ENCODE measurements around the gene SCN1A. TPM values are rescaled to one million over a fixed set of nuclear protein-coding genes. Genes with fewer than 3 reads are reported as not detected.

The SCN1A gene
- total RNA-seq (100 to 1,000 TPM in 1 of 2 donors, 10 to 100 TPM in 1; 34.9 to 119 TPM), polyA plus RNA-seq (ENCODE audit: insufficient read length in 2 of 2) (10 to 100 TPM; 51.8 to 68.4 TPM)
- long read RNA-seq, donor 1, result 0 reads
- long read RNA-seq, donor 2, result 0 reads
- long read RNA-seq, donor 3, result 0 reads
- long read RNA-seq, donor 4, result 0 reads

DNA sequence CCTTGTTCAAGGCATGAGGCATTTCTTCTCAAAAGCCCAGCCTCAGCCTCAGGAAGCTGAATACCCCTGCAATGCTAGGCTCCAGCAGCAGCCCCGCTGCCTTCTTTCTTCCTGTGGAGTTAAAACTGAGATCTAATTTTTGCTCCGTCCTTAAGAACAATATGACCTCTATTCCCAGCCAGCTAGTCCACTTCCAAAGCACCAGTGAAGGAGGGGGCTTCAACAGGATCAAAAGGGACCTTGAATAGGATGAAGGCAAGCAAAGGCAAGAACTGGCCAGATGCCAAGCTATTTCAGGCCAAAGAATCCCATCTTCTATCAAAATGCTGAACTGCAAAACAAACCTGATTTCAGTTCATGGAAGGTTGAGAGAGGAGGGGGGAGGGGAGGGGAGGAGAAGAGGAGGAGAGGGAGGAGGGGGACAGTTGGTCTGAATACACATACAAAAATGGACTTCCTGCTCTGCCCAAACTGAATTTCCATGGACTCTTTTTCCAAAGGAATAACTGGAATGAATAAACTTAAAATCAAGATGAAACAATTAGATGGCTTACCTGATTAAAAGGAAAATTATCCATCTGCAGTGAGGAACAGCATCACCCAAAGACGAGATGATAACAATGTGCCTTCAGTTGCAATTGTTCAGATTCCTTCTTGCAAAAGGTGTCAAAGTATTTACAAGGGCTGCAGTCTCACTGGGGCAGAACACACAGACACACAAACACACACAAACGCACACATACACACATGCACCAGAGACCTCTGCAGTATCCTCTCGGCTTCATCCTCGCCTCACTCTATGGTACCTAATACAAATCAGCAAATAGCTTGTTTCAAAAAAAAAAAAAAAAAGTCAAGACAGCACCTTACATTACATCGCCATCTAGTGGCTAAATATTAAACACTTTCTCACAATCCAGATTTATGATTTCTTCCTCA, at the start of gene SCN1A:
SCN1A (minus strand) TSS at position 804 of the 939 bp plus-strand sequence. CDS start 54,399 bp downstream, outside the sequence.
- WGBS (ENCODE audit: insufficient coverage), result 0% methylated on average over 6 of the region's 7 CpGs
- Histone ChIP-seq H3K36me3 (ENCODE audit: control insufficient read depth, insufficient read depth, low read length) (no peaks in the 10 kb centered on the region), H3K4me3 (ENCODE audit: low read depth, low read length) (peak within 1 kb of the TSS; percentile 51), H3K27me3 (ENCODE audit: control insufficient read depth, insufficient read depth, low read length) (no peaks in the 10 kb centered on the region), H3K9me3 (ENCODE audit: control insufficient read depth, insufficient read depth, low read length) (no peaks in the 10 kb centered on the region), H3K27ac (ENCODE audit: low read depth, low read length) (peak within 1 kb of the TSS; percentile 65), H3K4me1 (ENCODE audit: control insufficient read depth, insufficient read depth, low read length) (peaks cover 7% of the 10 kb centered on the region)
- DNase-seq (ENCODE audit: low read depth in 4 of 6, low spot score in 6 of 6), result peak; percentile 64 to 93 (median 78)

DNA sequence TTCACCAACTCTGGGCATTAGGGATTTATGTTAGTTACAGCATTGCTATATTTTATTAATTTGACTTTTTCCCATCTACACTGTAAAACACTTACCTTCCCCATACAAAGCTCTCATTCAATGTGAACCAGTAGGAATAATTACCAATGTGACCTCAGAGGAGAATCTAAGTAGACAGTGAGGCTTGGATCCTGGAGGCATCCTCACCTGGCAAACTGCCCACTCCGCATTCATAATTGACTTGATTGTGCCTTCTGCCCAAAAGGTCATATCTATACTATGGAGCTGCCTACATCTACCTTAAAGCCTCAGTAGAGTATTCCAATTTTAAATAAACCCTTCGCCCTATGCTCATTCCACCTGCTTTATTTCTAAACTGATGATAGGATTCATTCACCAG, 45.4 kb upstream of the SCN1A start:
- no peak for DNase-seq (ENCODE audit: low read depth in 4 of 6, low spot score in 6 of 6)
- H3K9me3 ChIP-seq (ENCODE audit: control insufficient read depth, insufficient read depth, low read length), result no peaks in the 10 kb centered on the region
- WGBS (ENCODE audit: insufficient coverage), result 100% methylated on average over 2 of the region's 2 CpGs

DNA sequence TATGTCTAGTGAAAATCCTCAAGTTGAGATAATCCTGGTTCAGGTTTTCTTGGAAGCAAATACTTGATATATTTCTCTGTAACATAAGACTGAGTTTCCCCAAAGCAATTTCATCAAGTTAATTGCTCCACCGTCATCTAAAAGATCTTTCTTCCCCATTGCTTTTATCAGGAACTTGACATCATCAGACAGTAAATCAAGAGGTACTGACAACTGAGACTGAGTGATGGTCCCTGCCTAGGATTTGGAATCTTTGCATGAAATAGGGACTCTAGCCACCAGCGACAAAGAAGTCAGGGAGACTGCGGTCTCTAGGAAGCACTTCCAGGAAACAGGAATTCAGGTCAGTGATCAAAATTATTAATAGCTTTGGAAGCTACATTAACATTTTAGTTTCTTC, 43.4 kb upstream of the SCN1A start:
- no peaks in the 10 kb centered on the region for H3K9me3 ChIP-seq (ENCODE audit: control insufficient read depth, insufficient read depth, low read length)
- H3K27ac ChIP-seq (ENCODE audit: low read depth, low read length), result no peak overlapping the region
- WGBS (ENCODE audit: insufficient coverage), result no CpG with 5 or more reads among the region's 3 CpGs
- no peaks in the 10 kb centered on the region for H3K36me3 ChIP-seq (ENCODE audit: control insufficient read depth, insufficient read depth, low read length)
- peak in 1 of 6 donors; percentile 22 for DNase-seq (ENCODE audit: low read depth in 4 of 6, low spot score in 6 of 6)
- no peaks in the 10 kb centered on the region for H3K4me1 ChIP-seq (ENCODE audit: control insufficient read depth, insufficient read depth, low read length)
- no peaks in the 10 kb centered on the region for H3K27me3 ChIP-seq (ENCODE audit: control insufficient read depth, insufficient read depth, low read length)
- no peak overlapping the region for H3K4me3 ChIP-seq (ENCODE audit: low read depth, low read length)

More for the DNA sequence above, 45.4 kb upstream of the SCN1A start:
- Histone ChIP-seq H3K4me1 (ENCODE audit: control insufficient read depth, insufficient read depth, low read length) (peaks cover 3% of the 10 kb centered on the region), H3K4me3 (ENCODE audit: low read depth, low read length) (no peak overlapping the region), H3K27ac (ENCODE audit: low read depth, low read length) (no peak overlapping the region), H3K36me3 (ENCODE audit: control insufficient read depth, insufficient read depth, low read length) (no peaks in the 10 kb centered on the region), H3K27me3 (ENCODE audit: control insufficient read depth, insufficient read depth, low read length) (no peaks in the 10 kb centered on the region)

DNA sequence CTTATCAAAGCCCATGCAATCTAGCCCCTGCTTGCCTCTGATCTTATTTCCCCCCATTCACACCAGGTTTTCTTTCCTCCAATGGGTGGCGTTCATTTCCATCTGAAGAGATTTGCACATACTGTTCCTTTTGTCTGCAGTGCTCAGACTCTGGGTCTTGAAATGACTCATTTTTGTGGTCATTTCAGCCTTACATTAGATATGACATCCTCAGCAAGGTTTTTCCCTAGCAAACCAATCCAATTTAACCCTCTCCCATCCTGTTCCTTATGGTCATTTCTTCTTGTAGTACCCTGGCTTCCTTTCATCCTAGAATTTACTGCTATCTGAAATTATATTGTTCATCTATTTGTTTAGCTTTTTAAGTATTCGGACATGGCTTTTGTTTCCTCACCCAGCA, 42.5 kb upstream of the SCN1A start:
- Histone ChIP-seq H3K4me3 (ENCODE audit: low read depth, low read length) (no peak overlapping the region), H3K27me3 (ENCODE audit: control insufficient read depth, insufficient read depth, low read length) (no peaks in the 10 kb centered on the region), H3K36me3 (ENCODE audit: control insufficient read depth, insufficient read depth, low read length) (no peaks in the 10 kb centered on the region), H3K9me3 (ENCODE audit: control insufficient read depth, insufficient read depth, low read length) (no peaks in the 10 kb centered on the region), H3K27ac (ENCODE audit: low read depth, low read length) (no peak overlapping the region), H3K4me1 (ENCODE audit: control insufficient read depth, insufficient read depth, low read length) (no peaks in the 10 kb centered on the region)
- DNase-seq (ENCODE audit: low read depth in 4 of 6, low spot score in 6 of 6), result no peak
- WGBS (ENCODE audit: insufficient coverage), result 100% methylated on average over 1 of the region's 2 CpGs

DNA sequence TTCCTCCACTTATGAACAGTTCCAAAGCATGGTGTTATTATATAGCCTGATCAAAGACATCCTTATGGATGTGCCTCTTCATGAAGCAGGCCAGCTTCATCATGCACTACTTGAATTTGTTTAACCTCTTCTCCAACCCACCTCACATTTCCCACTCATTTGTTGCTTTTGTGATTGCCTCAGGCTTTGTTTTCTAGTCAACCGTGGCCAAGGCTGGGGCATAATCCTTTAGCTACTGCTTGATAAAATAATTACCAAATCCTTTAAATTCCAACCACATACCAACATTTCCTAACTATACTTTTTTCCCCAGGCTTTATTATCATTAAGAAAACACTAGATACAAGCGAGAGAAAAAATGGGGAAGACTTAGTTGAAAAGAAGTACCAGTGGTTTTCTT, 39.6 kb upstream of the SCN1A start:
- no peaks in the 10 kb centered on the region for H3K36me3 ChIP-seq (ENCODE audit: control insufficient read depth, insufficient read depth, low read length)

DNA sequence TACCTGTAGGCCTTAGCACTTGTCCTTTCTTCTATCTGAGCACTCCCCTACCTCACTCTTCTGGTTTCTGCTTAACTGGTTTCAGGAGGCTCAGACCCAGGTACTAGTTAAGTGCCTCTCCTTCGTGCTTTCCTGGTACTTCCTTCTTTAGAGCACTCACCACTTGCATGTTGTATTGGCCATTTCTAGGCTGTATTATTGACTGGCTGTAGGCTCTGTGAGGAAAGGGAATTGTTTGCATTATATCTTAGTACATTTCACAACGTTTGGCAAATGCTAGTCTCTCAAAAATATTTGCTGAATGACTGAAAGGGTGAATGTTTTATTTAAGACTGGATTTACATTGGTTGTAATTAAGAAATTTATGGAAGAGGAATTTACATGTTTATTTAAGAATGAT, 36.0 kb upstream of the SCN1A start:
- no peak for DNase-seq (ENCODE audit: low read depth in 4 of 6, low spot score in 6 of 6)

More for the DNA sequence above, 39.6 kb upstream of the SCN1A start:
- DNase-seq (ENCODE audit: low read depth in 4 of 6, low spot score in 6 of 6), result no peak
- no peak overlapping the region for H3K4me3 ChIP-seq (ENCODE audit: low read depth, low read length)
- no peak overlapping the region for H3K27ac ChIP-seq (ENCODE audit: low read depth, low read length)
- no peaks in the 10 kb centered on the region for H3K9me3 ChIP-seq (ENCODE audit: control insufficient read depth, insufficient read depth, low read length)
- no peaks in the 10 kb centered on the region for H3K4me1 ChIP-seq (ENCODE audit: control insufficient read depth, insufficient read depth, low read length)
- H3K27me3 ChIP-seq (ENCODE audit: control insufficient read depth, insufficient read depth, low read length), result no peaks in the 10 kb centered on the region
- WGBS (ENCODE audit: insufficient coverage), result no CpG with 5 or more reads among the region's 2 CpGs

DNA sequence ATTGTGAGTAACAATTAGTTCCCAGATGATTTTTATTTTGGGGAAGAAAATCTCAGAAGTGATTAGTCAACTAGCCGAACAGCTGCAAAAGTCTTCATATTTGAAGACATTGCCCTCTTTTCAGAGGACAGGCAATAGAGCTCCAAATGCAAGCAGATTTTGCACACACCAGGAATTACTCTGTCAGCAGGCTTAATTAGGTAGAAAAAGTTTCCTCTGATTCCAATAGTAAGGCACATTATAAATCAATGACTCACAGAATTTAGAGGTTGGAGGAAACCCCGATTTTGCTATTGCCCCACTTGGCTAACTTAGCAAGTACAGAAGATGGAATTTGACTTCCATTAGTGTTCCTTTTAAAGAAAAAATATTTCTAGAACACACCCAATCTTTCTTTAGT, 30.7 kb upstream of the SCN1A start:
- no peaks in the 10 kb centered on the region for H3K36me3 ChIP-seq (ENCODE audit: control insufficient read depth, insufficient read depth, low read length)
- no peak for DNase-seq (ENCODE audit: low read depth in 4 of 6, low spot score in 6 of 6)
- WGBS (ENCODE audit: insufficient coverage), result 100% methylated on average over 1 of the region's 2 CpGs
- no peak overlapping the region for H3K27ac ChIP-seq (ENCODE audit: low read depth, low read length)
- no peak overlapping the region for H3K4me3 ChIP-seq (ENCODE audit: low read depth, low read length)
- H3K9me3 ChIP-seq (ENCODE audit: control insufficient read depth, insufficient read depth, low read length), result no peaks in the 10 kb centered on the region
- no peaks in the 10 kb centered on the region for H3K27me3 ChIP-seq (ENCODE audit: control insufficient read depth, insufficient read depth, low read length)
- no peaks in the 10 kb centered on the region for H3K4me1 ChIP-seq (ENCODE audit: control insufficient read depth, insufficient read depth, low read length)

More for the DNA sequence above, 36.0 kb upstream of the SCN1A start:
- H3K4me1 ChIP-seq (ENCODE audit: control insufficient read depth, insufficient read depth, low read length), result no peaks in the 10 kb centered on the region
- H3K9me3 ChIP-seq (ENCODE audit: control insufficient read depth, insufficient read depth, low read length), result no peaks in the 10 kb centered on the region
- no peak overlapping the region for H3K4me3 ChIP-seq (ENCODE audit: low read depth, low read length)
- no peak overlapping the region for H3K27ac ChIP-seq (ENCODE audit: low read depth, low read length)
- H3K36me3 ChIP-seq (ENCODE audit: control insufficient read depth, insufficient read depth, low read length), result no peaks in the 10 kb centered on the region
- WGBS (ENCODE audit: insufficient coverage), result no CpG with 5 or more reads among the region's 2 CpGs
- H3K27me3 ChIP-seq (ENCODE audit: control insufficient read depth, insufficient read depth, low read length), result no peaks in the 10 kb centered on the region

DNA sequence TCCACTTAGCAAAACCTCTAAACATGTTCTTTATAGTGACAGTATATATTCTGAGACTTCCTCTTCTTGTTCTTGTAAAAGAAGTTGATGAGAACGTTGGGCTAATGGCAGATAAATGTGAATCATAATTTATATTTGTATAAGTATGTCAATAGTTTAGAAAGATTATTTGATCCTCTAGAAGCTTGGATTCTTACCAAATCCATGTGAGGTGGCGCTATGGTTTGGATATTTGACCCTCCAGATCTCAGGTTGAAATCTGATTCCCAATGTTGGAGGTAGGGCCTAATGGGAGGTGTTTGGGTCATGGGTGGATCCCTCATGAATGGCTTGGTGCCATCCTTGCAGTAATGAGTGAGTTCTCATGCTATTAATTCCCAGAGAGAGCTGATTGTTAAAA, 29.8 kb upstream of the SCN1A start:
- 83% methylated on average over 1 of the region's 2 CpGs for WGBS (ENCODE audit: insufficient coverage)
- H3K36me3 ChIP-seq (ENCODE audit: control insufficient read depth, insufficient read depth, low read length), result no peaks in the 10 kb centered on the region
- H3K4me1 ChIP-seq (ENCODE audit: control insufficient read depth, insufficient read depth, low read length), result no peaks in the 10 kb centered on the region

DNA sequence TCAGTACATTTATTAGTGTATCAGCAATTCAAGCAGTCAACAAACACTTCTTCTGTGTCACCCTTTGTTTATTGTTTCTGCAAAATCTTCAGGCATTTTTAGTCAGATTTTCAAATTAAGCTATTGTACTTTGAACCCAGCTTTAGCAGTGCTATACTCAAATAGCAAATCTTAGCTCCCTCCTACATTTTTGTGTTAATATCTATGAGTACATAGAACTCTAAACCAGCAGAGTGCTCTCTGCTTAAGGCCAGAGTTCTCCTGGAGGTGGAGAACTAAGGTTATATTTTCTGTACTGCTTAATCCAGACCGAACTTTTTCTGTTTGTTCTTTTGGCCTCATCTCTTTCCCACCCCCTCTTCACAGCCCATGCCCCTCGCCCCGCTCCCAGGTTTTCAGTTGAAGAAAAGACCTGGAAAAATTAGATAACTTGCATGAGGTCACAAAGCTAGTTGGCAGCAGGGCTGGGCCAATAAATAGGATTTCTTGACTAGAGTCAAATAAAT, 29.2 kb upstream of the SCN1A start:
- Histone ChIP-seq H3K4me1 (ENCODE audit: control insufficient read depth, insufficient read depth, low read length) (no peaks in the 10 kb centered on the region), H3K27ac (ENCODE audit: low read depth, low read length) (no peak overlapping the region), H3K9me3 (ENCODE audit: control insufficient read depth, insufficient read depth, low read length) (no peaks in the 10 kb centered on the region), H3K36me3 (ENCODE audit: control insufficient read depth, insufficient read depth, low read length) (no peaks in the 10 kb centered on the region), H3K27me3 (ENCODE audit: control insufficient read depth, insufficient read depth, low read length) (no peaks in the 10 kb centered on the region), H3K4me3 (ENCODE audit: low read depth, low read length) (no peak overlapping the region)
- no peak for DNase-seq (ENCODE audit: low read depth in 4 of 6, low spot score in 6 of 6)
- no CpG with 5 or more reads among the region's 3 CpGs for WGBS (ENCODE audit: insufficient coverage)

More for the DNA sequence above, 29.8 kb upstream of the SCN1A start:
- H3K27ac ChIP-seq (ENCODE audit: low read depth, low read length), result no peak overlapping the region
- DNase-seq (ENCODE audit: low read depth in 4 of 6, low spot score in 6 of 6), result no peak
- no peak overlapping the region for H3K4me3 ChIP-seq (ENCODE audit: low read depth, low read length)
- no peaks in the 10 kb centered on the region for H3K9me3 ChIP-seq (ENCODE audit: control insufficient read depth, insufficient read depth, low read length)
- H3K27me3 ChIP-seq (ENCODE audit: control insufficient read depth, insufficient read depth, low read length), result no peaks in the 10 kb centered on the region
